GM18951 (cell line): Measurements from ENCODE around the gene DNAH11.
"Not testable (repeated sequence)": the region's sequence is repeated elsewhere in the genome, so short reads cannot be mapped to it uniquely, and the experiment has no call there.

Source experiments
- POLR2A ChIP-seq: IDR thresholded peaks from 4 replicates; pipeline ENCODE4 v1.6.1; 2011; ENCODE audit warnings: mild to moderate bottlenecking; ENCODE audit not compliant: insufficient read length, insufficient read depth; ENCODE audit errors: extremely low read depth
- in situ Hi-C: fragments of 300-500 bp; cut with MboI; formaldehyde crosslinking; loops from one replicate; pipeline ENCODE4 v1.12.0; 2022; ENCODE audit warnings: low sequenced_read_pairs, mixed read lengths, inconsistent platforms; ENCODE audit not compliant: unreplicated experiment

Gene DNAH11

DNA sequence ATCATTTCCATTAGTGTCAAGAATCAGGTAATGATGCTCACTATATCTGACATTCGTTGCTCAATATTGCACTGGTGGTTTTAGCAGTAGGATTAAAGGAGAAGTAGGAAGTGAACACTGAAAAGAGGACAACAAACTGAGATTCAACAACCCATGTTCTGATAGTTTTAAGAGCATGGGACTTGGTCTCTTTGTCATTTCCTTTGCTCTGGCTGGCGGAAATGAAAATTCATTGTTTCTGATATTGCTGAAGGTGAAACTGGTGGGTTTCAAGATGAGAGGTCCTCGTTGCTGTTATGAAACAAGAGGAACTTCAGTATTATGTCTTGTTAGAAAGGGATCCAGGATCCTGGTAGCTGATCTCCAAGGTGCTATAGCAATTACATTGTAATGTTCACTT is 129.0 kb downstream of the DNAH11 start:
- TF ChIP-seq POLR2A: no peak
- in situ Hi-C loops: no loop called here

DNA sequence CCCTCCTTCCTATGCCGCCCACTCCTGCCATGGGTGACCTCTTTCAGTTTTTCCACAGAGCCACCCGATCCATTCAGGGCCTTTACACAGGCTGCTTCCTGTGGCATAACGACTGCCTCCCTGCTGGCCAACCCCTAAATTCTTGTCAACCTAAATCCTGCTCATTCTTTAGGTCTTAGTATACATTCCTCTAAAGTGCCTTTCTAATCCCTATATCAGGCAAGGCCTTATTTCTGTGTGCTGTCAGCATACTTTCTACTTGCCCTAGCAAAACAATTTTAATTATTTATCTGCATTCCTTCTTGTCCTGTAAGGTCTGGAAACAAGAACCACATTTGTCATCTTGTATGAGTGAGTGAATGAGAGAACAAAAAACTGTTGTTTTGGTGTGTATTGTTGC is 132.4 kb downstream of the DNAH11 start:
- in situ Hi-C loops: no loop called here
- TF ChIP-seq POLR2A: no peak

DNA sequence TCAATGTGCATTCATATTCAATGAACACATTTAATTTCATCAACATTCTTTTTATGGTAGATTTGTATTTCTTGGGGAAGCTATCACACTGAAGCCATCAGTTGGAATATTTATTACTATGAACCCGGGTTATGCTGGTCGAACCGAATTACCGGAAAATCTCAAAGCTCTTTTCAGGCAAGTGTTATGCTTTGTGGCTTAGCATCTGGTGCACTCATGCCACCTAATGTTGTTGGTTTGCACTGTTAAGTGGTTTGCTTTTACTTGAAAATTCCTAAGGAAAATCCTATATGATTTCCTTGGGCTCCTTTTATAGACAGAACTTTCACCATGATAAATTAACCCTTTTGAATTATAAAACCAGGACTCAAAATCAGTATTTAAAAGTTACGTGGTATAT is 147.9 kb downstream of the DNAH11 start:
- no peak for TF ChIP-seq POLR2A
- in situ Hi-C loops: no loop called here

DNA sequence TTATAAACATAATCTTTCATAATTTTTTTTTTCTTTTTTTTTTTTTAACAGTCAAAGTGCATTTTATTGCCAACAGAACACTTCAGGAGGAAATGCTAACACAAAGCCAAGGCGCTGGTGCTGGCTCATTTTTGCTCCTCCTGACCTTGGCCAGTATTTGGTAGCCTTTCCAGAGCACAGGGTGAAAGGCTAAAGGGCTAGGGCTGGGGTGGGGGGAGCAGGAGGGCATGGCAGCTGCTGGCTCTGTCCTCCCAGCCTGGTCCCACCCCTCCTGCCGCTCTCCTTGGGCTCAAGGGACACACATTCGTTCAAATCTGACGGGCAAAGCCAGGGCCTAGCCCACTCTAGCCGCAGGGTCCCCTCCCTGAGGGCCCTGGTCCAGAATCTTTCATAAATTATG is 148.3 kb downstream of the DNAH11 start:
- in situ Hi-C loops: not testable (repeated sequence)

DNA sequence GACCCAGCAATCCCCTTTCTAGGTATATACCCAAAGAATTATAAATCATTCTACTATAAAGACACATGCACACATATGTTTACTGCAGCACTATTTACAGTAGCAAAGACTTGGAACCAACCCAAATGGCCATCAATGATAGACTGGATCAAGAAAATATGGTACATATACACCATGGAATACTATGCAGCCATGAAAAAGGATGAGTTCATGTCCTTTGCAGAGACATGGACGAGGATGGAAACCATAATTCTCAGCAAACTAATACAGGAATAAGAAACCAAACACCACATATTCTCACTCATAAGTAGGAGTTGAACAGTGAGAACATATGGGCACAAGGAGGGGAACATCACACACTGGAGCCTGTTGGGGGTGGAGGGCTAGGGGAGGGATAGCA is 157.7 kb downstream of the DNAH11 start:
- in situ Hi-C loops: not testable (repeated sequence)

DNA sequence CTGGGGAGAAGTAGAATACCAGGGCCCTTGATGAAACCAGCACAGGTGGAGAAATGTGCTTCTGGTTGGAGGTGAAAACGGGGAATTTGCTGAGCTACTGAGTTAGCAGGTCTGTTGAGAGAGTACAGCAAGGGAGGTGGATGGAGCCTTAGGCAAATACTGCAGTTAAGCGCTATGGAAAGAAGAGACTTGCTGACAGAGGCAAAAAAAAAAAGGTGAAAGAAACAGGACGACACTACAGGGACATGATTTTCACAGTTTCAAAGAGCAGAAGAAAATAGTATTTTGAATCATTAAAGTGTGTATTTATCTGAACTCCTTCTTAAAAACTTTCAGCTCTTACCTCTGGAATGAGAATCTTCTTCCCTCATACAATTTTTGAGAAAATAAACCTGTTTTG is 159.5 kb downstream of the DNAH11 start:
- TF ChIP-seq POLR2A: no peak
- in situ Hi-C loops: no loop called here

DNA sequence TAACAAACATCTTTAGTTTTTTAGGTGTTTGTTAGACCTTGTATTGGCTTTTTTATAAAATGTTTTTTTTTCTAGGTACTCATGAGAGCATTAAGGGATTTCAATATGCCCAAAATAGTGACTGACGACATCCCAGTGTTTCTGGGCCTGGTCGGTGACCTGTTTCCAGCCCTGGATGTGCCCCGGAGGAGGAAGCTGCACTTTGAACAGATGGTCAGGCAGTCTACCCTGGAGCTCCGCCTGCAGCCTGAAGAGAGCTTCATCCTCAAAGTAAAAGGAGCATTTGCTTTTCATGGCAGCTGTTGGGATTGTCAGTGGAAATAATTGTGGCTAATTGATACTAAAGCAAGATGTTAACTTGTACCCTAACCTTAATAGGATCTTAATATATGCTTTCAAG is 161.5 kb downstream of the DNAH11 start:
- in situ Hi-C loops: no loop called here
- no peak for TF ChIP-seq POLR2A

DNA sequence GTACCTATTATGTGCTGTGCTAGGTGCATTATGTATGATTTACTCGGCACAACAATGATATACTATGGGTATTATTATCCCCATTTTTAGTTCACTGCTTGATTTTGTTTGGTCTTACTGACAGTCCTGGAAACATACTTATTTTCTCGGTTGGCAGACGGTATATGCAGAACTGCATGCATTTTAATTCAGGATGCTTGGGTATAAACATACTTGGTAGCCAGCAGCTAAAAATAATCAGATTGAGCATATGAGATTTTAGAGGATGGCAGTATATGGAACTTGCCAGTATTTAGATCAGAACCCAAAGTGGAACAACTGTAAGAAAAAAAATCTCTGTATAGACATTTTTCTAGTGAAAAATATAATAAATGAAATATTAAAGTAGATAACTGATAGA is 163.3 kb downstream of the DNAH11 start:
- in situ Hi-C loops: no loop called here
- TF ChIP-seq POLR2A: no peak

DNA sequence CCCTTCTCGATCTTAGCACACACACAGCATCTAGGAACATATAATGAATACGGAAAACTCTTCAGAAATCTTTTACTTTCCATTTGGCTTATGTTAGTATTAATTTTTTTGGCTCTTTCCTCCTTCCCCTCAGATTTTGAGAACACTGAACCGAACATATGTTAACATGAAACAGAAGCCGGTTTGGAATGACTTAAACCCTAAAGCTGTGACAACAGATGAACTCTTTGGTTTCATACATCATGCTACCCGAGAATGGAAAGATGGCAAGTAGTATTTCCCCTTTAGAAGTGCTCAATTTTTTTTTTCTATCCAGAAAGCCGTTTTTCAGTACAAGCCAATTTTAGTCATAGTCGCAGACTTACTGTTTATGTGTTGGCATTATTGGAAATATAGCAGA is 164.7 kb downstream of the DNAH11 start:
- in situ Hi-C loops: no loop called here
- no peak for TF ChIP-seq POLR2A

DNA sequence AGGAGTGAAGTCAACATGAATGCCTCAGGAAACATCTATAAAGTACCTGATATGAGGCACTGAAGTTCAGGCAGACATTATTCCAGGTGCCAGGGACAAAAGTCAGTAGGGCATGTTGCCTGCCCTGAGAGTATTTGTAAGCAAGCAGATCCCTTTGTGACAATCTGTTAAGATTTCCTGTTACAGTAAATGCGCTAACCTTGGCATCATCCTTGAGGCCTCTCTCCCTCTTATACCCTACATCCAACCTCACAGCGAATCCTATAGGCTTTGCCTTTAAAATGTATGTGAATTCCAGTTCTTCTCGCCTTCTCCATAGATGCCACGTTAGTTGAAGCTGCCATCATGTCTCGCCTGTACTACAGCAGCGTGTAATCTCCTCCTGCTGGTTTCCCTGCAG is 165.3 kb downstream of the DNAH11 start:
- in situ Hi-C loops: no loop called here
- no peak for TF ChIP-seq POLR2A

DNA sequence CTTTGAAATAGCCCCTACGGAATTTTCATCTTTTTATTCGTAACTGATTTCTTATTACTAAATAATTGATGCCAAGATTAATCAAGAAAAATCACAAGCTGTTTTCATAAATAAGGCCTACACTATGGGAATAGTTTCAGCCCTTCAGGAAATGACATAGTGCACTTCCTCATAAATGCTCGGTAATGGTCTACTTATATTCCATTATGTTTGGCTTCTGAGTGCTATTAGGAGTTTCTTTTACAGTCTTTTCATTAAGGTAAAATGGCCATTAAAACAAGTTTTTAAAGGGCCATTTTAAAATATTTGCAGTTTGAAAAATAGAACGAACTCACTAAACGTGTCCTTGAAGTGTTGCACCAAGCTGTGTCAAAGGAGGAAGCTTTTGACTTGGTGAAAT is 174.5 kb downstream of the DNAH11 start:
- in situ Hi-C loops: no loop called here
- TF ChIP-seq POLR2A: no peak

DNA sequence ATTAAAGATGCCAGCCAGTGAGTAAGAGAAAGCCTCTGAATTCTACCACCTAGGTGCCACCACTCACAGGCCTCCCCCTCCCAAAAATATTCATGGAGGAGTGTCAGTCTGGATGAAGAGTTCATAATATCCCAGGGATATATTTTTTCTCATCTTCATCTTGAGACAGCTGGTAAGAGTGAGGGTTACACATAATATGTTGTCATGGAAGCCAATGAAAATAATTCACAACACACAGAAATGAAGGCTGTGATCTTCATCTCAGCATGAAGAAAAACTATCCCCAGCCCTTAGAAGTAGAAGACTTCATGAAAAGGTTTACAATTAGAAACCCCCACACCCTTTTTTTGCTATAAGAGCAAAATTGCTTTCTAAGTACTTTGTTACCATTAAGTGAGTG is 175.6 kb downstream of the DNAH11 start:
- no peak for TF ChIP-seq POLR2A
- in situ Hi-C loops: no loop called here

DNA sequence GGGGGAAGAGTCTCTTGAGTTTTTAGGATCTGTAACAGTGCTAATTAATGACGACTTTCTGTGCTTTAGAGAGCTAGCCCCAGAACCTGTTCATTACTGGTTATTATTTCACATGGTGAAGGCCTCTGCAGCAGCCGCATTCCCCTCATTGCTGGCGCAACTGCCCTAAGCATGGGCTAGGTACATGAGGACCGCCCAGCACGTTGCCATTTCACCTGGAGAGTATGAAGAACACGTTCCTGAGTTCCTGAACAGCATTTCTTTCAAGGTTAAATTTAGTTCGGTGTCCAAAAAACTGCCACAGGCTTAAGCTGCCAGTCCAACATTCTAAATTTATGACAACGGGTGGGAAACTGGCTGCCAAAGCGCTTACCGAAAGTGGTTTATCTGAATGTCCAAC is 177.0 kb downstream of the DNAH11 start:
- in situ Hi-C loops: no loop called here
- TF ChIP-seq POLR2A: no peak

DNA sequence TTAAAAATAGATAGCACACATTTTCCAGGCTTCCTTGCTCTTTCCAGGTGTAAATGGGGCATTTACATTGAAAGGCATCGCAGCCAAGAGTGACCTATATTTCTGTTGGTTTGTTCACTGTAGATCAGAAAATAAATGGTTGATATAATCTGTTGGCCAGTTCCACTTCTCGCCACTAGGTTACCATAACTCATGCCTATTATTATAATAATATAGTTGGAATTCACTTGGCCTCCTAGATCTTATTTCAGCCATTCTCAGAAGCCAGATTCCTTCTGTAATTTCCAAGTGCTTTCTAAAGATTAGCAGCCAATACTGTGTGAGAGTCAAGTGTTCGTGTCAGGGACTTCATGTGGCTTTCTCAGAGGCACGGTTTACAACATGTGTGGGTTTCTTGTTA is 179.5 kb downstream of the DNAH11 start:
- in situ Hi-C loops: no loop called here

DNA sequence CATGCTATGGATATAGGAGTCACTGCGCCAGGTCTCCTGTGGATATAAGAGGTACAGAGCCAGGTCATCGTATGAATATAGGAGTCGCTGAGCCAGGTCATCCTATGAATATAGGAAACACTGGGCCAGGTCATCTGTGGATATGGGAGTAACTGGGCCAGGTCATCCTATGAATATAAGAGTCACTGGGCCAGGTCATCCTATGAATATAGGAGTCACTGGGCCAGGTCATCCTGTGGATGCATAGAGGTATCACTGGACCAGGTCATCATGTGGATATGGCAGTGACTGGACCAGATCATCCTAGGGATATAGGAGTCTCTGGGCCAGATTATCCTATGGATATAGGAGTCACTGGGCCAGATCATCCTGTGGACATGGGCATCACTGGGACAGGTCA is 181.7 kb downstream of the DNAH11 start:
- in situ Hi-C loops: no loop called here
- TF ChIP-seq POLR2A: no peak

More for the DNA sequence above, 179.5 kb downstream of the DNAH11 start:
- no peak for TF ChIP-seq POLR2A
